GM19324 (cell line): Measurements from ENCODE around the gene SYNE2.
"Not testable (repeated sequence)": the region's sequence is repeated elsewhere in the genome, so short reads cannot be mapped to it uniquely, and the experiment has no call there.

Experiments
- ATAC-seq: cut with Tn5 transposase; IDR thresholded peaks from one replicate; pipeline ENCODE4 v1.9.1; 2021; ENCODE audit warnings: mild to moderate bottlenecking, moderate library complexity; ENCODE audit not compliant: unreplicated experiment, low FRiP score

The SYNE2 gene

GRCh38 chr14:63852817-63853731 is at the start of gene SYNE2:
SYNE2 (plus strand) TSS chr14:63853004; CDS start chr14:63909149, 56,145 bp downstream.
- ATAC-seq: peak; percentile 91

- not testable (repeated sequence) for ATAC-seq
Measured at GRCh38 chr14:63803221-63803791, 49.5 kb upstream of the SYNE2 start.

GRCh38 chr14:63806064-63806463 is 46.7 kb upstream of the SYNE2 start:
- not testable (repeated sequence) for ATAC-seq

GRCh38 chr14:63811692-63812091 is 41.1 kb upstream of the SYNE2 start:
- not testable (repeated sequence) for ATAC-seq

GRCh38 chr14:63833728-63834127 is 19.1 kb upstream of the SYNE2 start:
- no peak for ATAC-seq

- ATAC-seq: no peak
Measured at GRCh38 chr14:63840981-63841380, 11.8 kb upstream of the SYNE2 start.

- ATAC-seq: no peak
Measured at GRCh38 chr14:63843796-63844195, 9.0 kb upstream of the SYNE2 start.

- ATAC-seq: no peak
Measured at GRCh38 chr14:63848890-63849289, 3.9 kb upstream of the SYNE2 start.

- no peak for ATAC-seq
Measured at GRCh38 chr14:63852271-63852816, 460 bp upstream of the SYNE2 start.

GRCh38 chr14:63853831-63854293 is 1.1 kb downstream of the SYNE2 start:
- peak; percentile 9 for ATAC-seq

- no peak for ATAC-seq
Measured at GRCh38 chr14:63854330-63854729, 1.5 kb downstream of the SYNE2 start.

- no peak for ATAC-seq
Measured at GRCh38 chr14:63855281-63855680, 2.5 kb downstream of the SYNE2 start.

- ATAC-seq: no peak
Measured at GRCh38 chr14:63857466-63858030, 4.7 kb downstream of the SYNE2 start.

GRCh38 chr14:63860146-63860545 is 7.3 kb downstream of the SYNE2 start:
- ATAC-seq: no peak

- ATAC-seq: no peak
Measured at GRCh38 chr14:63862163-63862562, 9.4 kb downstream of the SYNE2 start.

GRCh38 chr14:63863004-63863403 is 10.2 kb downstream of the SYNE2 start:
- ATAC-seq: no peak

GRCh38 chr14:63864775-63865174 is 12.0 kb downstream of the SYNE2 start:
- ATAC-seq: not testable (repeated sequence)

GRCh38 chr14:63867933-63868921 is 15.4 kb downstream of the SYNE2 start:
- peak; percentile 22 for ATAC-seq

GRCh38 chr14:63869940-63870752 is 17.3 kb downstream of the SYNE2 start:
- not testable (repeated sequence) for ATAC-seq
